Transverse colon (tissue), 4 donors: ENCODE results near the gene CLEC4M.

Source experiments
- CTCF ChIP-seq, 5 experiments: fragments of 200-600 bp in 3 of 5; fragments of 450-650 bp in 2 of 5; sonication (generic) in 3 of 5; IDR thresholded peaks; 1 replicate in 2 of 5; 2 replicates in 3 of 5; pipeline ENCODE4 v1.5.1; 2016 to 2017; ENCODE audit warnings: antibody characterized with exemption in 5 of 5, inconsistent platforms in 3 of 5, mild to moderate bottlenecking in 2 of 5, moderate library complexity in 1 of 5
- EP300 ChIP-seq: sonication (generic); formaldehyde crosslinking; IDR thresholded peaks from one replicate; pipeline ENCODE4 v1.6.1; 2017; ENCODE audit warnings: antibody characterized with exemption, low read depth
- POLR2A ChIP-seq: fragments of 450-650 bp; IDR thresholded peaks from one replicate; pipeline ENCODE4 v1.6.1; 2016; ENCODE audit warnings: antibody characterized with exemption, mild to moderate bottlenecking, moderate library complexity
- POLR2AphosphoS5 ChIP-seq, 3 donors: sonication (generic); formaldehyde crosslinking; IDR thresholded peaks; one replicate each; pipeline ENCODE4 v1.6.1; 2016; ENCODE audit warnings: antibody characterized with exemption in 3 of 3

GRCh38 chr19:7789447-7789846, 26.4 kb downstream of the CLEC4M start:
- TF ChIP-seq POLR2AphosphoS5 (IDR thresholded peaks at IDR 0.05) (no peak), CTCF (IDR thresholded peaks at IDR 0.05) (no peak), EP300 (no peak), POLR2A (no peak)
